Inferior parietal cortex (tissue), 1 donor: ENCODE measurements around the gene CTBP2.

Experiments used
- DNase-seq: peaks from one replicate; pipeline ENCODE4 v3.0.0-alpha.2; 2016; ENCODE audit errors: extremely low spot score

CTBP2 gene

GRCh38 chr10:125024497-125025234 is 135.7 kb downstream of the CTBP2 start:
- no peak for DNase-seq

GRCh38 chr10:125023862-125024496 is 136.4 kb downstream of the CTBP2 start:
- DNase-seq = no peak

GRCh38 chr10:125023255-125023654 is 137.1 kb downstream of the CTBP2 start:
- no peak for DNase-seq

GRCh38 chr10:125022671-125023070 is 137.7 kb downstream of the CTBP2 start:
- DNase-seq = no peak

GRCh38 chr10:125021686-125022344 is 138.5 kb downstream of the CTBP2 start:
- DNase-seq = no peak

GRCh38 chr10:125020871-125021270 is 139.5 kb downstream of the CTBP2 start:
- no peak for DNase-seq

- no peak for DNase-seq
Observed at GRCh38 chr10:125020386-125020785, 140.0 kb downstream of the CTBP2 start.

GRCh38 chr10:125018576-125019143 is 141.7 kb downstream of the CTBP2 start:
- DNase-seq = no peak

- DNase-seq = no peak
Observed at GRCh38 chr10:125017547-125018298, 142.6 kb downstream of the CTBP2 start.

- no peak for DNase-seq
Observed at GRCh38 chr10:125016611-125017202, 143.7 kb downstream of the CTBP2 start.

- DNase-seq = no peak
Observed at GRCh38 chr10:125016123-125016522, 144.2 kb downstream of the CTBP2 start.

GRCh38 chr10:125015356-125015944 is 144.9 kb downstream of the CTBP2 start:
- DNase-seq = no peak

- DNase-seq = no peak
Observed at GRCh38 chr10:125014836-125015355, 145.5 kb downstream of the CTBP2 start.

GRCh38 chr10:125014086-125014830 is 146.1 kb downstream of the CTBP2 start:
- no peak for DNase-seq

- no peak for DNase-seq
Observed at GRCh38 chr10:125013529-125013872, 146.9 kb downstream of the CTBP2 start.

GRCh38 chr10:125012851-125013528 is 147.4 kb downstream of the CTBP2 start:
- no peak for DNase-seq

GRCh38 chr10:125011926-125012705 is 148.2 kb downstream of the CTBP2 start:
- DNase-seq = no peak

- no peak for DNase-seq
Observed at GRCh38 chr10:125011171-125011925, 149.0 kb downstream of the CTBP2 start.
